Measurements from ENCODE around the gene ESF1. TPM values are rescaled to one million over a fixed set of nuclear protein-coding genes. Genes with fewer than 3 reads are reported as not detected.

The ESF1 gene
- total and polyA plus RNA-seq, 2 of the 8 experiments (the other 6 are each of a cell fraction or from before 2014, with no cell fraction given) = 1.1 to 32.9 TPM

DNA sequence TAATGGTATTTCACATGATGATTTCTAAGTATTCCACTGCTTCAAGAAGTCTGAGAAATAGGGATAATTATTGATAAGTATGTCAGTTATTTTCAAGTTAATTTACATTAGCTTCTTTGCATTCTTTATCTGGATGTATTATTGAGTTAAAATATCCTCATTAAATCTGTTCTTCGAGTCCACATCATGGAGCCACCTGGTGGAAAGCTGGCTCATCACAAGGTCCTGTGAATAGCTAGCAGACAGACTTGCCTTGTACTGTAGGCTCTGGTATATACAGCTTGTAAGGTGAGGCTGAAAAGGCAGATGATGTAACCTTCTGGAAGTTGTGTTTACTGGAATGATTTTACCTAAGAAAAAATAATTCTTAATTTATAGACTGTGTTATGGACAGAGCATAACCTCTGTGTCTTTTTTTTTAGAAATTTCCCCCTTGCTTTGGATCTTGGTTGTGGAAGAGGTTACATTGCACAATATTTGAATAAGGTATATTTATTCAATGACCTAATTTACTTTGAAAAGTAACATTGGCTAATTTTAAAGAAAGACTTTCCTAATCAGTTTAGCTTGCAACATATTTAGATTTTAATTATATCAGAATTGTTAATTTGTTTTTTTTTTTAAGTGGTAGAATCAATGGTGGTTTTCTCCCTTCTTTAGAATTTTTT is 3.6 kb upstream of the ESF1 start:
- Histone ChIP-seq H3K36me3 (ENCODE audit: control insufficient read depth in 2 of 4, insufficient read depth in 4 of 4, low read length in 3 of 4) (peaks cover 10 to 39% (median 25%) of the 10 kb centered on the region in 4 experiments), H3K79me1 (ENCODE audit: low read depth, low read length) (0 out of 2 replicates have a peak, but pooled peaks cover 5% of the 10 kb centered on the region), H2BK12ac (ENCODE audit: low read depth, low read length) (no peak overlapping the region), H2AFZ (ENCODE audit: low read length) (no peak overlapping the region), H4K5ac (ENCODE audit: insufficient read length, low read depth, low read length) (no peak overlapping the region), H3K27me3 (replicated peaks in 1 of 4; ENCODE audit: control insufficient read depth in 3 of 4, extremely low read depth in 1 of 4, insufficient read depth in 3 of 4, low read length in 3 of 4) (no peaks in the 10 kb centered on the region), H4K8ac (ENCODE audit: extremely low read depth, insufficient read depth, low read length) (no peak overlapping the region), H3K23me2 (ENCODE audit: low read depth, low read length) (peaks cover 3% of the 10 kb centered on the region; the same call in 1 of the 2 replicates), H3K79me2 (ENCODE audit: control insufficient read depth in 1 of 2, insufficient read depth in 2 of 2, low read length in 2 of 2) (peaks cover 9 to 38% of the 10 kb centered on the region in 2 experiments), H3K4ac (replicated peaks; ENCODE audit: insufficient read length, low read depth, low read length) (no peak overlapping the region), H4K91ac (replicated peaks; ENCODE audit: insufficient read length, low read length) (no peak overlapping the region), H2AK5ac (ENCODE audit: low read depth, low read length) (no peak overlapping the region), H3K4me3 (ENCODE audit: extremely low read depth in 1 of 4, insufficient read depth in 2 of 4, low read depth in 3 of 4, low read length in 4 of 4) (no peak overlapping the region), H2BK120ac (replicated peaks; ENCODE audit: low read depth, low read length) (no peak overlapping the region), H4K20me1 (replicated peaks in 1 of 2; ENCODE audit: control insufficient read depth in 1 of 2, insufficient read depth in 2 of 2, low read length in 2 of 2) (peaks cover 0 to 3% of the 10 kb centered on the region in 2 experiments), H2BK5ac (ENCODE audit: low read depth, low read length) (no peak overlapping the region), H3K27ac (ENCODE audit: low read depth, low read length) (no peak overlapping the region), H3K4me2 (ENCODE audit: insufficient read depth in 1 of 2, low read depth in 2 of 2, low read length in 2 of 2) (no peak overlapping the region), H3K4me1 (replicated peaks in 1 of 4; ENCODE audit: control insufficient read depth in 3 of 4, insufficient read depth in 4 of 4, low read length in 3 of 4) (peaks cover 0 to 4% (median 1%) of the 10 kb centered on the region in 4 experiments; a peak in 2 of 7 replicates), H3K23ac (ENCODE audit: insufficient read length) (no peak overlapping the region), H3K9ac (replicated peaks in 1 of 4; ENCODE audit: extremely low read depth in 1 of 4, low read depth in 3 of 4, low read length in 3 of 4) (no peak overlapping the region), H3K9me3 (ENCODE audit: insufficient read depth in 2 of 2, low read depth in 1 of 2, low read length in 1 of 2) (no peaks in the 10 kb centered on the region), H2BK20ac (ENCODE audit: low read length) (no peak overlapping the region), H3K56ac (replicated peaks; ENCODE audit: insufficient read length, low read depth, low read length) (no peak overlapping the region), H3K18ac (ENCODE audit: extremely low read depth, low read length) (no peak overlapping the region), H3K14ac (ENCODE audit: insufficient read length) (no peak overlapping the region), H2BK15ac (ENCODE audit: low read length) (no peak overlapping the region)
- ChIA-PET CTCF (ENCODE audit: partially characterized antibody) (interaction anchor here (0.7 to 2.1 kb wide), 21 partner anchors 9 to 1868 kb away, joined by 3 to 14 read pairs (median 4); no protein-coding TSS in a partner anchor), POLR2A (ENCODE audit: partially characterized antibody) (interaction anchor here (0.6 to 1.5 kb wide), 6 partner anchors 8 to 208 kb away, joined by 3 to 4 read pairs (median 4); no protein-coding TSS in a partner anchor)
- TF ChIP-seq, protein P1, sequence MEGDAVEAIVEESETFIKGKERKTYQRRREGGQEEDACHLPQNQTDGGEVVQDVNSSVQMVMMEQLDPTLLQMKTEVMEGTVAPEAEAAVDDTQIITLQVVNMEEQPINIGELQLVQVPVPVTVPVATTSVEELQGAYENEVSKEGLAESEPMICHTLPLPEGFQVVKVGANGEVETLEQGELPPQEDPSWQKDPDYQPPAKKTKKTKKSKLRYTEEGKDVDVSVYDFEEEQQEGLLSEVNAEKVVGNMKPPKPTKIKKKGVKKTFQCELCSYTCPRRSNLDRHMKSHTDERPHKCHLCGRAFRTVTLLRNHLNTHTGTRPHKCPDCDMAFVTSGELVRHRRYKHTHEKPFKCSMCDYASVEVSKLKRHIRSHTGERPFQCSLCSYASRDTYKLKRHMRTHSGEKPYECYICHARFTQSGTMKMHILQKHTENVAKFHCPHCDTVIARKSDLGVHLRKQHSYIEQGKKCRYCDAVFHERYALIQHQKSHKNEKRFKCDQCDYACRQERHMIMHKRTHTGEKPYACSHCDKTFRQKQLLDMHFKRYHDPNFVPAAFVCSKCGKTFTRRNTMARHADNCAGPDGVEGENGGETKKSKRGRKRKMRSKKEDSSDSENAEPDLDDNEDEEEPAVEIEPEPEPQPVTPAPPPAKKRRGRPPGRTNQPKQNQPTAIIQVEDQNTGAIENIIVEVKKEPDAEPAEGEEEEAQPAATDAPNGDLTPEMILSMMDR (IDR thresholded peaks at IDR 0.05; ENCODE audit: control extremely low read depth in 1 of 3, insufficient read depth in 1 of 3, low read depth in 1 of 3, low read length in 3 of 3) = peak; percentile 11 to 58 (median 32); a peak in 3 of 4 replicates
- TF ChIP-seq RAD21 (IDR thresholded peaks at IDR 0.05 in 1 of 2, conservative IDR thresholded peaks at IDR 0.05 in 1 of 2; ENCODE audit: low read depth in 2 of 2, low read length in 2 of 2) (peak; percentile 13 to 34; a peak in 1 of 4 replicates), CREB1 (IDR thresholded peaks at IDR 0.05) (no peak), NANOG (IDR thresholded peaks at IDR 0.05; ENCODE audit: insufficient read depth, low read depth, low read length, poor library complexity, severe bottlenecking) (no peak), CEBPB (IDR thresholded peaks at IDR 0.05; ENCODE audit: low read depth, low read length) (peak; percentile 3; the same call in 1 of the 2 replicates)
- FAIRE-seq (no peak), DNase-seq (ENCODE audit: low read depth in 1 of 2, low spot score in 2 of 2) (no peak)
- WGBS, 2 experiments (ENCODE audit: extremely low coverage in 1 of 2, insufficient coverage in 1 of 2, insufficient read length in 1 of 2, insufficient replicate concordance in 2 of 2, low coverage in 1 of 2, low lambda C conversion rate in 2 of 2, missing lambda C conversion rate in 1 of 2) = 88% methylated on average over 1 of the region's 1 CpG; no CpG with 5 or more reads in 1 of the 2 experiments

Data from H1 (cell line).